ENCODE measurements around the gene TVP23A.

GRCh38 chr16:10852948-10853347 is 34.4 kb upstream of the TVP23A start:
- TF ChIP-seq EZH2 (IDR thresholded peaks at IDR 0.05; ENCODE audit: borderline replicate concordance, low read depth, low read length, poor library complexity, severe bottlenecking) (no peak), CTCF (conservative IDR thresholded peaks at IDR 0.05; ENCODE audit: low read depth, low read length) (no peak)
